GM12878 (cell line): ENCODE data around the gene NELFB. TPM values are rescaled to one million over a fixed set of nuclear protein-coding genes. Genes with fewer than 3 reads are reported as not detected.

Source experiments
- ATAC-seq: fragments of 200-7000 bp; cut with Tn5 transposase; 3 replicates; pipeline ENCODE4 v1.9.1; 2020; ENCODE audit warnings: mild to moderate bottlenecking, moderate library complexity
- BruUV-seq: library from RNA; stranded (reverse); fragments of 400-500 nt; replicated peaks from 2 replicates; lab custom pipeline; 2021; lab: Mats Ljungman, UMichigan
- CTCF ChIA-PET: fragments of 300-600 bp; sonication (Branson Sonifier 250); formaldehyde crosslinking; extraction: SDS; loops from one replicate; lab custom pipeline; 2021; ENCODE audit warnings: inconsistent platforms; lab: Yijun Ruan, JAX
- POLR2A ChIA-PET: fragments of 350-600 bp; formaldehyde crosslinking; extraction: SDS; loops from one replicate; lab custom pipeline; 2021; ENCODE audit warnings: inconsistent platforms; lab: Charles Lee
- RAD21 ChIA-PET: fragments of 300-600 bp; sonication (Branson Sonifier 250); formaldehyde crosslinking; loops from one replicate; lab custom pipeline; 2023; ENCODE audit warnings: antibody characterized with exemption; ENCODE audit not compliant: unreplicated experiment; lab: Charles Lee
- SMC1A ChIA-PET: fragments of 300-600 bp; sonication (Branson Sonifier 250); formaldehyde crosslinking; loops from one replicate; lab custom pipeline; 2023; ENCODE audit not compliant: unreplicated experiment, uncharacterized antibody; lab: Charles Lee
- DNase-seq: peaks from one replicate; pipeline ENCODE4 v3.0.0-alpha.2; 2011; ENCODE audit warnings: low read depth, low spot score
- FAIRE-seq: peaks from 3 replicates; lab custom pipeline; 2011; peaks lifted over from hg19 to GRCh38; lab: Jason Lieb, UNC
- H2AFZ ChIP-seq: 2 replicates; pipeline ENCODE4 v1.6.0; 2011; ENCODE audit warnings: low read depth, low read length, control low read depth; ENCODE audit not compliant: control insufficient read depth
- H3K27ac ChIP-seq: 2 replicates; pipeline ENCODE4 v1.5.1; 2011; ENCODE audit warnings: control low read depth; ENCODE audit not compliant: control insufficient read depth, insufficient read depth
- H3K27me3 ChIP-seq, 2 experiments: replicated peaks in 1 of 2; 2 replicates each; pipeline versions ENCODE4 v1.6.0 to v1.6.1; 2011; ENCODE audit warnings: low read length in 1 of 2; ENCODE audit not compliant: control insufficient read depth in 2 of 2, insufficient read depth in 2 of 2
- H3K36me3 ChIP-seq, 2 experiments: 2 replicates each; pipeline ENCODE4 v1.5.1; 2011; ENCODE audit warnings: low read length in 1 of 2; ENCODE audit not compliant: control insufficient read depth in 2 of 2, insufficient read depth in 2 of 2
- H3K4me1 ChIP-seq: 2 replicates; pipeline ENCODE4 v1.6.1; 2011; ENCODE audit warnings: mild to moderate bottlenecking, low read length, moderate library complexity, mixed read lengths; ENCODE audit not compliant: control insufficient read depth, insufficient read depth
- H3K4me2 ChIP-seq: 2 replicates; pipeline ENCODE4 v1.6.0; 2011; ENCODE audit warnings: control low read depth; ENCODE audit not compliant: control insufficient read depth, insufficient read depth
- H3K4me3 ChIP-seq: fragments of 200-600 bp; sonication (generic); 2 replicates; pipeline ENCODE4 v1.5.1; 2016
- H3K79me2 ChIP-seq: 2 replicates; pipeline ENCODE4 v1.6.0; 2011; ENCODE audit warnings: low read length; ENCODE audit not compliant: control insufficient read depth, insufficient read depth
- H3K9ac ChIP-seq: 2 replicates; pipeline ENCODE4 v1.8.0; 2011; ENCODE audit warnings: low read length, control low read depth, mixed read lengths; ENCODE audit not compliant: control insufficient read depth, insufficient read depth
- H3K9me3 ChIP-seq: replicated peaks from 3 replicates; pipeline ENCODE4 v1.5.1; 2011; ENCODE audit warnings: mild to moderate bottlenecking, low read length; ENCODE audit not compliant: control insufficient read depth, insufficient read depth
- H4K20me1 ChIP-seq: 2 replicates; pipeline ENCODE4 v1.6.0; 2011; ENCODE audit not compliant: control insufficient read depth, insufficient read depth
- BCL11A ChIP-seq: IDR thresholded peaks from 2 replicates; pipeline ENCODE4 v1.6.1; 2011; ENCODE audit warnings: low read depth, low read length
- CHD2 ChIP-seq: IDR thresholded peaks from 2 replicates; pipeline ENCODE4 v1.6.1; 2011; ENCODE audit warnings: low read depth, low read length, improper control_type of control experiment, borderline replicate concordance
- ESRRA ChIP-seq: IDR thresholded peaks from 2 replicates; pipeline ENCODE4 v1.6.1; 2012; ENCODE audit warnings: mild to moderate bottlenecking, low read length, improper control_type of control experiment
- EZH2 ChIP-seq: IDR thresholded peaks from 2 replicates; pipeline ENCODE4 v1.6.1; 2012; ENCODE audit warnings: low read depth, mild to moderate bottlenecking, control low read depth, inconsistent platforms, low read length, borderline replicate concordance; ENCODE audit not compliant: control insufficient read depth
- FOS ChIP-seq: IDR thresholded peaks from 3 replicates; pipeline ENCODE4 v1.6.1; 2011; ENCODE audit warnings: borderline replicate concordance; ENCODE audit not compliant: insufficient read length; ENCODE audit errors: extremely low read depth
- RFX5 ChIP-seq: IDR thresholded peaks from 2 replicates; pipeline ENCODE4 v1.6.1; 2011; ENCODE audit warnings: low read depth, low read length, improper control_type of control experiment
- SMC3 ChIP-seq: IDR thresholded peaks from 2 replicates; pipeline ENCODE4 v1.6.1; 2011; ENCODE audit warnings: low read length, improper control_type of control experiment, borderline replicate concordance
- STAT3 ChIP-seq: IDR thresholded peaks from 2 replicates; pipeline ENCODE4 v1.6.1; 2011; ENCODE audit warnings: low read depth, low read length, improper control_type of control experiment
- TAF1 ChIP-seq: IDR thresholded peaks from 2 replicates; pipeline ENCODE4 v1.6.1; 2011; ENCODE audit warnings: mild to moderate bottlenecking, low read depth, low read length, borderline replicate concordance
- USF1 ChIP-seq: IDR thresholded peaks from 2 replicates; pipeline ENCODE4 v1.6.1; 2011; ENCODE audit warnings: borderline replicate concordance, low read depth, mild to moderate bottlenecking, moderate library complexity, mixed read lengths, low read length; ENCODE audit not compliant: insufficient read depth; ENCODE audit errors: extremely low read length
- ZSCAN29 ChIP-seq: fragments of 450-650 bp; IDR thresholded peaks from 2 replicates; pipeline ENCODE4 v1.6.1; 2017; ENCODE audit warnings: mild to moderate bottlenecking, moderate library complexity
- WGBS: methylation state at CpG from one replicate; pipeline ENCODE4 v1.1.6; 2016; ENCODE audit warnings: low lambda C conversion rate; ENCODE audit not compliant: insufficient replicate concordance, insufficient coverage; ENCODE audit errors: missing lambda C conversion rate; 5-methylcytosine and 5-hydroxymethylcytosine counted together
- in situ Hi-C: fragments of 300-500 bp; cut with MboI; formaldehyde crosslinking; loops from 9 replicates; pipeline ENCODE4 v1.14.3; 2018; ENCODE audit warnings: mixed read lengths
- intact Hi-C: fragments of 100-400 bp; cut with micrococcal nuclease; formaldehyde crosslinking; loops from one replicate; pipeline ENCODE4 v1.14.2; 2022; ENCODE audit not compliant: unreplicated experiment
- polyA plus RNA-seq, 11 experiments: library from polyadenylated mRNA; depleted of rRNA in 4 of 11; unstranded in 6 of 11; stranded (reverse) in 5 of 11; fragments of >200 nt; fragmentation: Nextera tagmentation in 4 of 11; fragmentation: Illumina TruSeq in 1 of 11; extraction: Ambion mirVana in 4 of 11; extraction: Trizol in 1 of 11; gene quantifications; 1 replicate in 1 of 11; 2 replicates in 10 of 11; pipeline versions ENCODE4 v1.2.1 to v1.2.3, GENCODE V29; 2011 to 2016; ENCODE audit warnings: inconsistent platforms in 2 of 11, missing spikeins in 2 of 11, low read depth in 1 of 11
- total RNA-seq, 4 experiments: library from RNA; depleted of rRNA in 3 of 4; stranded (reverse); fragments of >200 nt in 3 of 4; fragmentation: Illumina TruSeq in 1 of 4; extraction: Trizol in 1 of 4; gene quantifications; 2 replicates each; pipeline versions ENCODE4 v1.2.1 to v1.2.3, GENCODE V29; 2013 to 2021
- TF ChIP-seq, protein P1 (sequence below): fragments of 150-350 bp; IDR thresholded peaks from 2 replicates; pipeline ENCODE4 v1.6.1; 2016; ENCODE audit warnings: low read depth, low read length

NELFB gene
- total and polyA plus RNA-seq, 10 of the 15 experiments (the other 5 are each of a cell fraction or from before 2014, with no cell fraction given): 0.19 to 63.4 (median 30.9) TPM

GRCh38 chr9:137319739-137320551, 64.8 kb downstream of the NELFB start:
- Histone ChIP-seq H3K36me3 (no peaks in the 10 kb centered on the region), H3K27ac (no peak overlapping the region), H3K79me2 (no peaks in the 10 kb centered on the region), H2AFZ (no peak overlapping the region), H3K9me3 (no peaks in the 10 kb centered on the region; the same call in 2 of the 3 replicates), H3K4me1 (peaks cover 5% of the 10 kb centered on the region), H3K9ac (no peak overlapping the region), H3K27me3 (no peaks in the 10 kb centered on the region), H4K20me1 (no peaks in the 10 kb centered on the region), H3K4me3 (no peak overlapping the region), H3K4me2 (no peak overlapping the region)
- in situ Hi-C loops: no loop called here
- TF ChIP-seq TAF1: no peak
- TF ChIP-seq SMC3: no peak
- TF ChIP-seq FOS: no peak
- no peak for TF ChIP-seq ZSCAN29
- TF ChIP-seq USF1: no peak
- no peak for TF ChIP-seq STAT3
- TF ChIP-seq EZH2: no peak
- no peak for TF ChIP-seq CHD2
- TF ChIP-seq, protein P1, sequence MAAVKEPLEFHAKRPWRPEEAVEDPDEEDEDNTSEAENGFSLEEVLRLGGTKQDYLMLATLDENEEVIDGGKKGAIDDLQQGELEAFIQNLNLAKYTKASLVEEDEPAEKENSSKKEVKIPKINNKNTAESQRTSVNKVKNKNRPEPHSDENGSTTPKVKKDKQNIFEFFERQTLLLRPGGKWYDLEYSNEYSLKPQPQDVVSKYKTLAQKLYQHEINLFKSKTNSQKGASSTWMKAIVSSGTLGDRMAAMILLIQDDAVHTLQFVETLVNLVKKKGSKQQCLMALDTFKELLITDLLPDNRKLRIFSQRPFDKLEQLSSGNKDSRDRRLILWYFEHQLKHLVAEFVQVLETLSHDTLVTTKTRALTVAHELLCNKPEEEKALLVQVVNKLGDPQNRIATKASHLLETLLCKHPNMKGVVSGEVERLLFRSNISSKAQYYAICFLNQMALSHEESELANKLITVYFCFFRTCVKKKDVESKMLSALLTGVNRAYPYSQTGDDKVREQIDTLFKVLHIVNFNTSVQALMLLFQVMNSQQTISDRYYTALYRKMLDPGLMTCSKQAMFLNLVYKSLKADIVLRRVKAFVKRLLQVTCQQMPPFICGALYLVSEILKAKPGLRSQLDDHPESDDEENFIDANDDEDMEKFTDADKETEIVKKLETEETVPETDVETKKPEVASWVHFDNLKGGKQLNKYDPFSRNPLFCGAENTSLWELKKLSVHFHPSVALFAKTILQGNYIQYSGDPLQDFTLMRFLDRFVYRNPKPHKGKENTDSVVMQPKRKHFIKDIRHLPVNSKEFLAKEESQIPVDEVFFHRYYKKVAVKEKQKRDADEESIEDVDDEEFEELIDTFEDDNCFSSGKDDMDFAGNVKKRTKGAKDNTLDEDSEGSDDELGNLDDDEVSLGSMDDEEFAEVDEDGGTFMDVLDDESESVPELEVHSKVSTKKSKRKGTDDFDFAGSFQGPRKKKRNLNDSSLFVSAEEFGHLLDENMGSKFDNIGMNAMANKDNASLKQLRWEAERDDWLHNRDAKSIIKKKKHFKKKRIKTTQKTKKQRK: no peak
- no peak for TF ChIP-seq ESRRA
- TF ChIP-seq BCL11A: no peak
- TF ChIP-seq RFX5: no peak
- no peak for FAIRE-seq
- no TSS peak for BruUV-seq
- intact Hi-C loops: no loop called here
- POLR2A ChIA-PET: interaction anchor here (1.3 kb wide), 1 partner anchor 18 kb away, joined by 3 read pairs; the partner anchor contains the start of gene NRARP
- SMC1A ChIA-PET: no interaction called here
- RAD21 ChIA-PET: interaction anchor here (0.6 to 1.8 kb wide), 2 partner anchors 18 to 176 kb away, joined by 3 to 6 read pairs; partner anchors contain the start of gene NRARP
- ATAC-seq: no peak
- no peak for DNase-seq
- CTCF ChIA-PET: no interaction called here
- WGBS: 67% methylated on average over 22 of the region's 22 CpGs
